Activated CD8-positive, alpha-beta memory T cell treated with anti-CD3 and anti-CD28 coated beads for 36 hours (primary cell): ENCODE results near the gene PARVG. TPM values are rescaled to one million over a fixed set of nuclear protein-coding genes. Genes with fewer than 3 reads are reported as not detected.

Experiments used
- CTCF ChIA-PET: fragments of 350-600 bp; sonication (Branson Sonifier 250); formaldehyde crosslinking; loops from one replicate; lab custom pipeline; 2021; ENCODE audit warnings: antibody characterized with exemption; lab: Charles Lee
- POLR2A ChIA-PET: fragments of 350-600 bp; sonication (Branson Sonifier 250); formaldehyde crosslinking; loops from one replicate; lab custom pipeline; 2021; ENCODE audit warnings: antibody characterized with exemption; lab: Charles Lee
- total RNA-seq, 2 experiments: library from RNA; stranded (reverse); gene quantifications; one replicate each; pipeline ENCODE4 v1.2.3, GENCODE V29; 2021

PARVG gene
- total RNA-seq, 2 experiments from 2014 or later = 47.9 to 50.0 TPM

- ChIA-PET POLR2A (no interaction called here), CTCF (no interaction called here)
Observed at GRCh38 chr22:44173154-44173553, 7.6 kb upstream of the PARVG start.

GRCh38 chr22:44175676-44176075 is 5.0 kb upstream of the PARVG start:
- POLR2A ChIA-PET = no interaction called here
- CTCF ChIA-PET = no interaction called here

DNA sequence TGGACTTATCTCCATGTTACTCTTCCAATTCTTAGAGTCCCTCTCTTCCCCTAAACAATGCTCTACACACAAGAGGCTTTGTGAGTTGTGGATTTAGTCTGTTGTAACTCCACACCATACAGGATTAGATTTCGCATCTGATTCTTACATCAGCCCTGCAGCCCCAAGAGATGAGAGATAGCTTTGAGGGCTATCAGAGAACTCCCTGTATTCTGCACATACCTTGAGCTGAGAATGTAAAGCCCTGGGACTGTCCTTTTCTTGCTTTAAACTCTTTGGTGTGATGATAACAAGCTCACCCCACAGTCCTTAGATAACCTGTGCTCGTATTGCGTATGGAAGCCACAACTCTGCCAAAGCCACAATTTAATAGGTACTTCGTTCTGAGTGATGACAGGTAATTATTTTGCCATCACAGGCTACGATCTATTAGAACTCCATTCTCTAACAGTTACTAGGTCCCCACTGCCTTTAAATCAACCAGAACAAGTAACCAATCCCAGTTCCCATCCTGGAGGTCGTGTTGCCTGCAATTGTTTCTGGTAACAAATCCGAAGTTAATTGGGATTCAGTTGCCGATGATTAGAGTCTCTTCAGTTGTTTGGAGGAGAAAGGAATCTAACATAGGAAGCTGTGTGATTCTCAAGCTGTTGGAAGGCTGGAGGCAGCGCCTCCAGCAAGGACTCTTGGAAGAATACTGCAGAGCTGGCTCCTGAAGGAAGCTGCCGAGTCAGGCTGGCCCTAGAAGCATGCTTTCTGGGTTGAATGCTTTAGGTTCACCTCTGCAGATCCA is 1.3 kb upstream of the PARVG start:
- ChIA-PET CTCF (no interaction called here), POLR2A (no interaction called here)

DNA sequence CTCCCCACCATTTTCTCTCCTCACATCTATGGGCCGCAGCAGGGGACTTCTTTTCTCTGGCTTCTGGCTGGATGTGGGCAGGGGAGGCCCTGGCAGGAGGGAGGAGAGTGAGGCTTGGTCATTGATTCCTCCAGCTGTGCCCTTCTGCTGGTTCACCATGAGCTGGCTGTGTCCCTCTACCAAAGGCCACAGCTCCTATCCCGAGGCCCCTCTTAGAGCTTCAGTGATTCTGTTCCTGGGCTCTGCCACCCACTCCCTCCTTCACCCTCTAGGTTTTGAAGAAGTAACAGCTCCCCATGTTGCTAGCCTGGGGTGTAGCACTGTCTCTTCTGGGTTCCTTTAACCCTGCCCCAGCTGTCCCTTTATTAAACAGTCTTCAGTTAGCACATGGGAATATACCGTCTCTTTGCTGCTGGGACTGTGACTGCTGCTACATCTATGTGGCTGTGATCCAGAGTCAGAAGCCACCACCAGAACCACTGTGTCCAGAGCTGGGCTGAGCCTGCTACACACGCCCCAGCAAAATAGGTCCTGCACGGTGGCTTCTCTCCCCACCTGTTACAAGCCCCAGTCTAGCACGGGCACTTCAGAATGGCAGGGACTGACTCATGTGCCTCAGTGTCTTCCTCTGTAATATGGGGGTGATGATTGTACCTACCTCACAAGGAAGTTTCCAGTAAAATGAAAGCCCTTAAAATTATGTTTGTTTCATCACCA is 578 bp upstream of the PARVG start:
- ChIA-PET POLR2A (interaction anchor here (1.8 to 2.0 kb wide), 2 partner anchors 10 to 156 kb away, joined by 7 to 11 read pairs; partner anchors contain the start of gene PARVB), CTCF (interaction anchor here (0.6 kb wide), 1 partner anchor 592 kb away, joined by 3 read pairs; no protein-coding TSS in a partner anchor)

- ChIA-PET CTCF (no interaction called here), POLR2A (interaction anchor here (0.6 to 2.0 kb wide), 8 partner anchors 9 to 1016 kb away, joined by 3 to 11 read pairs (median 3); partner anchors contain the start of gene PARVB)
Observed at GRCh38 chr22:44181033-44181911, 547 bp downstream of the PARVG start.

GRCh38 chr22:44181912-44182587 is 1.3 kb downstream of the PARVG start:
- POLR2A ChIA-PET = interaction anchor here (0.6 to 2.0 kb wide), 6 partner anchors 8 to 359 kb away, joined by 3 to 11 read pairs (median 4); partner anchors contain the start of gene PARVB
- CTCF ChIA-PET = no interaction called here

GRCh38 chr22:44182588-44183286 is 2.0 kb downstream of the PARVG start:
- CTCF ChIA-PET = interaction anchor here (0.5 to 0.8 kb wide), 2 partner anchors 190 to 419 kb away, joined by 3 to 4 read pairs; no protein-coding TSS in a partner anchor
- POLR2A ChIA-PET = interaction anchor here (0.6 to 1.2 kb wide), 3 partner anchors 9 to 156 kb away, joined by 4 to 8 read pairs (median 4); no protein-coding TSS in a partner anchor

- ChIA-PET POLR2A (interaction anchor here (0.6 to 1.2 kb wide), 2 partner anchors 8 to 156 kb away, joined by 4 to 8 read pairs; no protein-coding TSS in a partner anchor), CTCF (interaction anchor here (0.5 to 0.8 kb wide), 2 partner anchors 190 to 418 kb away, joined by 3 to 4 read pairs; no protein-coding TSS in a partner anchor)
Observed at GRCh38 chr22:44183287-44183588, 2.5 kb downstream of the PARVG start.

DNA sequence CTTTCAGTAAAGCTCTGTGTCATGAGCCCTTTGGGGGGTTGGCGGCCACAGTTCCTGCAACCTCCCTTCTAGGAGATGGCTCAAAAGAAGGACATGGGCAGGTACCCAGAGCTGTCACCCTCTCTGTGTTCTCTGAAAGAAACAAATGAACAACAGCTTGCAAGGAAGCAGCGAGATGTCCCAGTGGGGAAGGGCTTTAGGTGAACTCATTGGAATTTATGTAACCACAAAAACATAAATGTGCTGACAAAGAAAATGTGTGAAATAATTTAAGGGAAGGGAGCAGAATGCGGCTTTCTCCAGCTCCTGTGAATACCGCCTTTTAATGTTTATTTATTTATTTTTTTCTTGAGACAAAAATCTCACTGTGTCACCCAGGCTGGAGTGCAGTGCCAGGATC is 3.3 kb downstream of the PARVG start:
- POLR2A ChIA-PET = no interaction called here
- CTCF ChIA-PET = no interaction called here

GRCh38 chr22:44185237-44186120 is 4.8 kb downstream of the PARVG start:
- ChIA-PET POLR2A (no interaction called here), CTCF (no interaction called here)

- CTCF ChIA-PET = no interaction called here
- POLR2A ChIA-PET = no interaction called here
Observed at GRCh38 chr22:44186121-44186510, 5.4 kb downstream of the PARVG start.

DNA sequence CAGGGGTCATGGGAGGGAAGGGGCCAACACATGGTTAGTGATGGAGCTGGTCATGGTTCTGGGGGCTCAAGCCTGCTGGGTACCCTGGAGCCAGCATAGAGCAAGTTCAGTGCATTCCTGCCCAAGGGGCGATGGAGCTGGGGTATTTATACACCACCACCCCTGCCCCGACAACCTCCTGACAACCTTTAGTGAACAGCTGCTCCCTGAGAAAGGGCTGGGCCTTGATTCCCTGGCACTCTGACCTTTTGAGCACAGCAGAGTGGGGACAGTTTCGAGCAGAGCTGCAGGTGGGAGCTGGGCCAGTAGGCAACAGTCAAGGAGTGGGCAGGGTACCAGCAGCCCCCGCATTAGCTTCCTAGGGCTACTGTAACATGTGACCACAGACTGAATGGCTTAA is 6.0 kb downstream of the PARVG start:
- POLR2A ChIA-PET = no interaction called here

GRCh38 chr22:44187652-44188230 is 7.0 kb downstream of the PARVG start:
- CTCF ChIA-PET = no interaction called here
- POLR2A ChIA-PET = no interaction called here

More for the DNA sequence above, 6.0 kb downstream of the PARVG start:
- CTCF ChIA-PET = no interaction called here

- ChIA-PET CTCF (no interaction called here), POLR2A (no interaction called here)
Observed at GRCh38 chr22:44188316-44188715, 7.6 kb downstream of the PARVG start.

DNA sequence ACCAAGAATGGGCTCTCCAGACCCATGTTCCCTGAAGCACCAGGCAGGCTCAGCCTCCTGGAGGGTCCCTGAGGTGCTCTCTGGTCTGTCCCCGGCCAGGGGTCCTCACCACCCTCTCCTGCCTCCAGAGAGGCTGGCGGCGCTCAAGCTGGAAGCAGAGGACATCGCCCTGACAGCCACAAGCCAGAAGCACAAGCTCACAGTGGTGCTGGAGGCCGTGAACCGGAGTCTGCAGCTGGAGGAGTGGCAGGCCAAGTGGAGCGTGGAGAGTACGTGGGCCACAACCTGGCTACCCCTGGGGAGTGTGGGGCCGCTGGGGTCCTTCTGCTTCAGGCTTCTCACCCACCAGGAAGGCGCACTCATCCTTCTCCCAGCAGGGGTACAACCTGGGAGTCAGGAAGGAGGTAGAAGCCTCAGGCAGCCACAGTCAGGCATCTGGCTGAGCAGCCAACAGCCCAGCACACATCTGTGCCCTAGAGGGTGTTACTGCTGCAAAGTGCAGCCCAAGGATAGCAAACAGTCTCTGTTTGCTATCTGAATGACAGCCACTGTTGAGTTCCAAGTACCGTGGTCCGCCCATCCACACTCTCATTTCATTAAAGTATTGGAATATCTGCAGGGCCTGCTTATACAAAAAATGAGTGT is 8.4 kb downstream of the PARVG start:
- POLR2A ChIA-PET = no interaction called here
- CTCF ChIA-PET = no interaction called here

DNA sequence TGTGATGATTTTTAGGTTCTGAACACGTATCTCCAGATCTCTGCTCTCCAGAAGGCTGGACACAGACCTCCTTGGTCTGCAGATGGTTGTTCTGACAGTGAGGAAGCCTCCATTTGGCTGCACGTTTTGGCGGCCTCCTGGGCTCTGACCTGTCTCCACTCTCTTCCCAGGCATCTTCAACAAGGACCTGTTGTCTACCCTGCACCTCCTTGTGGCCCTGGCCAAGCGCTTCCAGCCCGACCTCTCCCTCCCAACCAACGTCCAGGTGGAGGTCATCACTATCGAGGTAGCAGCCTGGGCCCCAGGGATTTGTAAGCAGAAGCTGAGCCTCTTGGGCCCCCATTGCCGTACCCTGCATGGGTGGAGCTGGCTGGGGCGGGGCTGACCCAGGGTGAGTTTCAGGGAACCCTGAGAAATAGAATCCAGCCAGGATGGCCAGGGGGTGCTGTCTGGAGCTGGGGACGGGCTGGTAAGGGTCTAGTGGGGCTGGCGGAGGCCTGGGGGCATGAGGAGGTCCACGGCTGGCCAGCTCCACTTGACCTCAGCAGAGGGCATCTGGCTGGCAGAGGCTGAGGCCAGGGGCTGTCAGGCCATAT is 9.8 kb downstream of the PARVG start:
- POLR2A ChIA-PET = interaction anchor here (2.1 kb wide), 1 partner anchor 9 kb away, joined by 11 read pairs; the partner anchor contains the start of gene PARVG
- CTCF ChIA-PET = no interaction called here
